ELF-1 (cell line): ENCODE measurements around the gene ZFYVE21.

Source experiments
- DNase-seq: peaks from one replicate; pipeline ENCODE4 v3.0.0-alpha.2; 2016; ENCODE audit warnings: low read depth, low spot score

The ZFYVE21 gene

DNA sequence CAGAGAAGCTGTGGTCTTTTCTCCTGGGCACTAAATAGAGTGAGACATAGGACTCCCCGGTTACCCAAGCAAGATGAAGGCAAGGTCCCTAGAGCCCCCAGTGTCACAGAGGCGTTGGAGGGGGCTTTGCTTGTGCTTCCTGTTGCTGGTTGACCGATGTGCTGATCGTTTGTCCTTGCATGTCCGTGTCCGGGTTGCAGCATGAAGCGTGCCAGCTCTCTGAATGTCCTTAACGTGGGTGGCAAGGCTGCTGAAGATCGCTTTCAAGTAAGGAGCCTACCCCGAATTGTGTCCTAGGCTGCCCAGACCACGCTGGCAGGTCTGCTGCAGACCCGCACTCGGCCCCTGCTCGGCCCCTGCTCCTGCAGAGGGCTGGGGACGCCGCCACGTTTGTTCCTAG is 23.5 kb upstream of the ZFYVE21 start:
- no peak for DNase-seq

DNA sequence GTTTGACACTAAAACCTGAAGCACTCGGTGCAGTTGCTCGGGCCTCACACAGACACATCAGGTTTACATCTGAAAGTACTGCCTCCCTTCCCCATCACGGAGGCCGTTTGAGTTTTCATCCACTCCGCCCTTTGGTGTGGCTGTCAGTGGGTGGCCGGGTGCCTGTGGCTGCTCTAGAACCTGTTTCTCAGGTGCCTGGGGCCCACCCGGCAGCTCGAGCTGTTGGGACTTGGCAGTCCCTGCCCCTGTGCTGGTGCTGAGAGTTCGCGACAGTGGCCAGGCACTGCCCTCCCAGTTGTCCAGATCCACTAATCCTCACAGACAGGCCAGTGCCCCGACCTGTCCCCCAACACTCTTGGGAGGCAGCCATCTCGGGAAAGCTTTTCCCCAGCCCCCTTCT is 22.7 kb upstream of the ZFYVE21 start:
- no peak for DNase-seq

DNA sequence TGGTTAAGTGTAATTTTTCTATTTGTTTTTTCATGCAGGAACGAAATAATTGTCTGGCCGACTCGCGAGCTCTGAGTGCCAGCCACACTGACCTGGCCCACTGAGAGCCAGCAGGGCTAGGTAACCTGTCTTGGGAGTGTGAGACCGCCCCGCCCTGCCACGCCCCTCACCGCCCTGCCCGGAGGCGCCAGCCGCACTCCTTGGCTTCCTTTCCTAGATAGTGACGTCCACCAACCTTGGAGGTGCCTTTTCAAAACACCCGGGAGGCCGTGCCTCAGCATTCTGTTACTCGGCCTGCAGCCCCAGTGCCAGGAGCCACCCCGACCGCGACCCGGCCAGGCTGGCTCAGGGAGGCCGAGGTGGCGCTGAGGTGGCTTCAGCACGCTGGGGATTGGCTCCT is 22.1 kb upstream of the ZFYVE21 start:
- DNase-seq, result no peak

DNA sequence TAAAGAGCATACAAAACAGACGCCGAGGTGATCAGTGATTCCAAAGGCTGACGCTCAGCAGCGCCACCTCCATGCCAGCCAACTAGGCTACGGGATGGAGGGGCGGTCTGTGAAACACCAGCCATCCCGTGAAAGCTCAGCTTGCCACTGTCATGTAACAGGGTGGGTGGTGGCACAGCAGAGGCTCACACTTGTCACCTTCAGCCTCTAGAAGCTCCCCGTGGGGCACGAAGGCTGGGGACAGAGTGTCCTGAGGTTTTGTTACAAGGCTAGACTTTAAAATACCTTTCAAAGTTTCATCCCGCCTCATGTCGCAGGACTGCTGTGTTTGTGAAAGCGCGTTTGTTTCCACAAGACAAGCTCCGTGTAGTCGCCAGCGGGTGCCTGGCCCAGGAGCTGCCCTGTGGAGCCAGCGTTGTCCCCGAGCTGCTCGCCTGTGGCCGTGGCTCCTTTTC is 21.0 kb upstream of the ZFYVE21 start:
- no peak for DNase-seq

DNA sequence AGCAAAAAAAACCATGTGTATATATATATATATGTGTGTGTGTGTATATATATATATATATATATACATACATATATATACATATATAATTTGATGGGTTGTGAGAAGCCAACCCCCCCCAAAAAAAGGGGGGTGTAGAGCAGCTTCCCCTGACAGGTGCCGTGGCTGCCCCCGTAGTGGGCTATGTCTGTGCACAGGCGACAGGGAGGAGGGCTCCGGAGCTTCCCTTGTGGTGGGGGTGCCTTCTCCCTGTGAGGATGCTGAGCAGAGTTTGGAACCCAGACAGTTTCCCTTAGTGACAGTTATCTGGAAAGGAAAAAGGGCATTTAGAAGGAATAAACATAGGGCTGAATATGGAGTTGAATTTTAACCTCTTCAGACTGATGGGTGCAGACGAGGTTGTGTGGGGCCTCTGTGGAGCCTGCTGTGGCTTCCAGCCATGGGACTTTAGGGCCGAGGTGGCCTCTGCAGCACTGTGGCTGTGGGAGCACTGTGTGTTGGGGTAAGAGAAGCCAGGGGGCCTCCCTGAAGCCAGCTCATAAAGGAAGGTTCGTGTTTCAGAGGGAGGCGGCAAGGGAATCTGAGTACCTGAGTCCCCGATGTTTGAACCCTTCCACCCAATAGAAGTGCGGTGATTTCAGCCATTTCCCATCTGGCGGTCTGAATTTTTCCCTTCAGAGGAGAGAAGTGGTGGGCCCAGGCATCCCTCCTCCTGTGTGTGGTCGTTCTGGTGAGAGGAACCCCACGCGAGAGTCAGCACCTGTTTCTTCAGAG is 20.1 kb upstream of the ZFYVE21 start:
- no peak for DNase-seq

DNA sequence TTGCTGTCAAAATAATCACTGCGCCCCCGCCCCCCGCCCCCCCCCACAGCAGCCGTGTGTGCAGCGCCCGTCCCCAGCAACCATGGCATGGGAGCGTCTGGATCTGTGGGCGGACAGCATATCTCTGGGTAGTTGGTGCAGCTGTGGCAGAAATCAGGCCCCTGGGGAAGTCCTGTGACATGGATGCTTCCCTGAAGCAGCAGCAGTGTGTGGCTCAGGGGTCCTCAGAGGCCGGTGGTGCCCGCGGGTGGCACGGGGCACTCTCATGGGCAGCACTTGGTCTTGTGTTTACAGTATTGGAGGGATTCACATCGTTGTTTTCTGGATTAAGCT is 19.6 kb upstream of the ZFYVE21 start:
- no peak for DNase-seq

DNA sequence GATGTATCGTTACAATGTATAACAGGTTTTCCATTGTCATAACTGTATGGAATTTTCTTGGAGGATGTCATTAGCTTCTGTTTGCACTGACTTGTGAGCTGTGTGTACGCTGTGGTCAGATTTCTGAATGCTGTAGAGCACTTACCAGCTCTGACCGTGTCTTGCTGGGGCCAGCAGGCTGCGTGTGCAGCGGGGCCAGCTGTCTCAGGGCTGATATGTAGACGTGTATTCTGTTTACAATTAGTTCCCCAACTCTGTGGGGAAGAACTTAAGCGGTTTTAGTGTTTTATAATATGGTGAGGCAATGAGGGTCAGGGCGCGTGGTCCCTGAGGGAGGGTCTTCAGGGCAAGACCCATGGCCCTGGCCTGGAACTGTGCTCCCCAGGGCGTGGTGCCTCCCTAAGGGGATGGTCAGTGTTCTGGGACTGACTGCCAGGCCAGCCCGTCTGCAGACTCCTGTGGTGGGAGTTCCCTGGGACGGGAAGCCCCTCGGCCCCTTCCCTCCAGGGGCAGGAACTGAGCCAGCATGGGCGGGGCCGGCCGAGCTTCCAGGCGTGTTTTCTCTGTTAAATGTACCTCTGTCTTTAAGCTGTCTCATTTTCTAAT is 19.0 kb upstream of the ZFYVE21 start:
- peak; percentile 35 for DNase-seq

DNA sequence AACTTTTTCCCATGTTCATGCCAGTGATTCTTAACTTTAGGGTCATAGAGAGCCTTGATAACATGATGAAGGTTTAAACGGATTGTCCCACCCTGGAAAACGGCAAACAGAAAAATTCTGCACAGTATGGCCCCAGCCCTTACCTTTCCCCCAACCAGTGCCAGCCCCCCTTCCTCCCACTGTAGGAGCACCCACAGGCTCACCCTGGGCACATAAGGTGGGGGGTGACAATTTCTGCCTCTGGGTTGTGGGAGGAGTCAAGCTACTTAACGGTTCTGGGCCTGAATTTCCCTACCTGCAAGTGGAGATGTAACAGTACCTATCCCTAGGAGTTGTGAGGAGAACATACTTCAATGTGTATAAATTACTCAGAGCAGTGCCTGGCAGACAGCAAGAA is 18.4 kb upstream of the ZFYVE21 start:
- no peak for DNase-seq

DNA sequence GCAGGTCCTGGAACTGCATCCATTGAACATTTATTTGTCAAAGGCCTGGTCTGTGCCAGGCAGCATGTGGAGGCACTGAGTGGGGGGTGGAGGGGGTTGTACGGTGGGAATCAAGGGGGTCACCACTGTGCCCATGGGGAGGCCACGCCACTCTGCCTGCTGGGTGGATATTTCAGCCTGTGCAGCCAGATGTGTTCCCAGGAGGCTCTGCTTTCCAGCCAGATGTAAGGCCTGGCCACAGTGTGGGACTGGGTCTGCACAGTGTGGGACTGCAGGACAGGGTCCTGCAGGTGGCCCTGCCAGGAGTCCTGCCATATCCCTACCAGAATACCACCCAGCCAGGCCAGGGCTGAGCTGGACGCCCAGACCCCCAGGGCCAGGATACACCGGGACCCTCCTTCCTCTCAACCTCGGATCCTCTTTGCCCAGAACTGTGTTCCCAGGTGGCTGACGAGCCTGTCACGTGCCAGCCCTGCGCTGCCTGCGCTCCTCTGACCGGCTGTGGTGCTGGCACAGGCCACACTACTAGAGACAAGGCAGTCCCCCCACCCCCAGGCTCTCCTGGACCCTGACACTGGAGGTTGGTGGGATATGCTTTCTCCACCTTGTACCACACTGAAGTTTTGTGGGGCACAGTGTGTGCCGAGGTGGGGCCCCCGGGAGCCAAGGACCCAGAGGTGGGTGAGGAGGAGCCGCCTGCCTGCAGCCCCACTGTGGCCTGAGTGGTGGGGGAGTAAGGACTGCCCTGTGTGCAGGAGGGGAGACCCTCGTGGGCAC is 17.8 kb upstream of the ZFYVE21 start:
- no peak for DNase-seq

DNA sequence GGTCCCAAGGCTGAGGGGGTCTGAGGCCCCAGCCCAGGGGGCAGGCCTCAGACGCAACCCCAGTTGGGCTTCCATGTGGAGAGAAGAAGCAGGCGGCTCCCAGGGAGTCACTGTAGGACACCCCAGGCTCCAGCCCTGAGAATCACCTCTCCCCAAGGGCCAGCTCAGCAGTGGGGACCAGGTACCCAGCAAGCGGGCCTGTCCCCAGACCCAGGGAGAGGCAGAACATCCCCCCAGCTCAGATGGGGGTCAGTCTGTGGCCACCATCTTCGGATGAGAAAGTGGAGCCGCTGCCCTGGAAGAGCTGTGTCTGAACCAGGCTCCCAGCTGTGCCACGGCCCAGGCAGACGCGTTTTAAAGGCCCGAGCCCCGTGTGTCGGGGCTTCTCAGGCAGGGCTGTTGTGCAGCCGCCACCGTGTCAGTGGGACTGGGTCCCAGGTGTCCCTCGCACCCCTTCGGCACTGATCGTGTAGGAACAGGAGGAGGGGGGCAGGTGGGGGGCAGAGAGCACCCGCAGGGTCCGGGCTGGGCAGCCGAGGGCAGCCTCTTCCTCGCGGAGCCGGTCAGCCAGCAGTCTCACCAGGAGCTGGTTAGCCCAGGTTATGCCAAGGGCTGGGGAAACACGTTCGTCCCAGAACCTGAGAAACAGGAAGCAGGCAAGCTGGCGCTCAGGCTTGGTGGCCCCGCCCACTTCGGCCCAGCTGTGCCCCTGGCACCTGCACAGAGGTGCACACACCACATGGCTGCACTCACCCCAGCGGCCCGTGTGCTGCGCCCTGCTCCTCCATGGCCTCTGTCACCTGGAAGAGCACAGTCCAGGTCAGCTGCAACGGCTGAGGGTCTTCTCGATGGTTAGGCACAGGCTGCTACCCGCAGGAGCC is 17.0 kb upstream of the ZFYVE21 start:
- DNase-seq, result no peak

DNA sequence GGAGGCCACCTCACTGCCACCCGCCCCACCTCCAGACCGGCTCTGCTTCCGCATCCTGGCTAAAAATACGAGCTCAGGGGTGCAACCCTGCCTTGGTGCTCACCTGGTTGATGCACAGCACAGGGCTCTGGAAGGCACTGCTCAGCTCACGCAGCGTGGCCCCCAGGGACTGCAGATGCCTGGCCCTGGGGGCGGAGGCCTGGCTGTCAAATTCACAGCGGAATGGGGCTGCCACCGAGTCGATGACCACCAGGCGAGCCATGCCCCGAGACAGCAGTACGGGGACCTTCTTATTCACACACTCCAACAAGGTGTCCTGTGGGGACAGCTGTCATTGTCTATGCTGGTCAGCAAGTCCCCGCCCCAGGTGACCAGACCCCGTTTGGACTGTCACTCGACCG is 16.3 kb upstream of the ZFYVE21 start:
- DNase-seq, result no peak

DNA sequence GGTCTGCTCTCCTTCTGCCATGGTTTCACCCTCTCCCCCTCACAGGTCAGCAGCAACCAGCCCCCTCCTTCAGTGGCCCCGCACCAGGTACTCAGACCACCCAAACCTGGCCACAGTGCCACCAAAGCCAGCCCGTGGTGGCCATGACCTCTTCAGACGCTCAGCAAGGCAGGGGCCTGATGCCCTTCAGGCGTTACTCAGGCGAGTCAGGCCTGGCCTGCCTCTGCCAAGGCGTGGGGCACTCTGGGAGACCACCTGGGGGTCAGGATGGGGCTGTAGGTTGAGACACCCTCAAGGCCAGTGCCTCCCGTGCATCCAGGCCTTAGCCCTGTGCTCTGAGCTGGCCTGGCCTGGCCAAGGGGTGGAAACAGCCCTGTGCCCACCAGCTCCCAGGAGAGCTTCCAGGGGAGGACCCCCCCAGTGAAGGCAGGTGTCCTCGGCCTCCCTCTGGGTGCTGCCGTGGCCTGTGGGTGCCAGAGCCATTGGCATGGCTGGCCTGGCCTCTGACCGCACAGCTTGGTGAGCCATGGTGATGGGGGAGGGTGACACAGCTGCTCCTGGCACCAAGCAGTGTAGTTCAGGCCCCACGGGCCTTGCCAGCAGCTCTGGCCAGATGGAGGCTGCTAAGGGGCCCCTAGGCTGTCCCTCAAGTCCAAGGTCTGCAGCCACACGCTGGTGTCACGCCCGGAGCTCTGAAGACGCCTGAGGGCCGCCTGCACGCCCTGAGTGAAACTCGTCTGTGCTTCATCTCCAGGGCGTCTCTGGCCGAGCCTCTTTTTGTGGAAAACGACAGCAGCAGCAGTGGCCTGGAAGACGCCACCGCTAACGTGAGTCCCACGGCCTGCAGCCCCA is 15.5 kb upstream of the ZFYVE21 start:
- no peak for DNase-seq

DNA sequence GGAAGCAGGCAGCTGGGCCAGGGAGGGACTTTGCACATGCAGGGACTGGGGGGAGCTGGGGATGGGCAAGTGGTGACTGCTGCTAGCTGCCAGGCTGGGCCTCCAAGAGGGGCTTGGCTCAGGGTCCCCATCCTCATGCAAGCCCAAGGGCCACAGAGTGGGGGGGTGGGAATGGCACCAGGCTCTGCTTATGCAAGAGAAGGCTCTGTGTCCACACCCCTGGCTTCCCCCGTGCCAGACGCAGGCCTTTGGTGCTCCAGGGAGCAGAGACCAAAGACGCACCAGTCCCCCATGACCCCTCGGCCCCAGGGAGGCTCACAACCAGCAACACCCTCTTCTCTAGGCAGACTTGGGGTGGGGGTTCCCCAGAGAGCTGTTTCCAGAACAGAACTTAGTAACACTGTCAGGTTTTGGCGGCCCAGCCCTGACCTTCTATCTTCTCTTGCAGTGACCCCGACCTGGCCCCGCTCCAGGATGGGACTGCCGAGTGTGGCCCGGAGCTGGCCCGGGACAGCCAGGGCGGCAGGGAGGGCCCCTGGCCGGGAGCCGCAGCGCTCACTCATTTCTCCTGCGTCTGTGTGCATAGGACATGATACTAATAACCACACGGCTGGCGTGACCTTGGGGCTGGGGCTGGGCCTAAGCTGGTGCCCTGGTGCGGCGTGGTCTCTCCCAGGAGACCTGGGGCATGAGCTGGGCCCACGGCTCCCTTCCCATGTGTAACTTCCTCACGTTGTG is 14.7 kb upstream of the ZFYVE21 start:
- DNase-seq, result no peak

DNA sequence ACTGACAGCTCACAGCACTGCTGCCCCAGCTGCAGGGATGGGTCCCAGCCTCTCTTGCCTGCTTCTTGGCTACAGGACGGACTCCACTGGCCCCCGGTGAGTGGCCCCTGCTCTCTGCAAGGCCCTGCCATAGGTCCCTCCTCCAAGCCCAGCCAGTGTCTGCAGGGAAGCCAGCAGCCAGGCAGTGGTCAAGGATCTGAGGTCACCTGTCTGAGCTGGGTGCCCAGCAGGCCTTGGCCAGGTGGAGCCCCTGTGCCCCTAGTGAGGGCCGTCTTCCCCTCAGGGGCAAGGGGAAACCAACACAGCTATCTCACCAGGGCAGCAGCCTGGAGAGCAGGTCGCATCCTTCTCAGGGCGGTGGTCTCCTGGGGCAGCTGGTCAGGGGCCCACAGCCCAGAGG is 13.5 kb upstream of the ZFYVE21 start:
- DNase-seq, result no peak

DNA sequence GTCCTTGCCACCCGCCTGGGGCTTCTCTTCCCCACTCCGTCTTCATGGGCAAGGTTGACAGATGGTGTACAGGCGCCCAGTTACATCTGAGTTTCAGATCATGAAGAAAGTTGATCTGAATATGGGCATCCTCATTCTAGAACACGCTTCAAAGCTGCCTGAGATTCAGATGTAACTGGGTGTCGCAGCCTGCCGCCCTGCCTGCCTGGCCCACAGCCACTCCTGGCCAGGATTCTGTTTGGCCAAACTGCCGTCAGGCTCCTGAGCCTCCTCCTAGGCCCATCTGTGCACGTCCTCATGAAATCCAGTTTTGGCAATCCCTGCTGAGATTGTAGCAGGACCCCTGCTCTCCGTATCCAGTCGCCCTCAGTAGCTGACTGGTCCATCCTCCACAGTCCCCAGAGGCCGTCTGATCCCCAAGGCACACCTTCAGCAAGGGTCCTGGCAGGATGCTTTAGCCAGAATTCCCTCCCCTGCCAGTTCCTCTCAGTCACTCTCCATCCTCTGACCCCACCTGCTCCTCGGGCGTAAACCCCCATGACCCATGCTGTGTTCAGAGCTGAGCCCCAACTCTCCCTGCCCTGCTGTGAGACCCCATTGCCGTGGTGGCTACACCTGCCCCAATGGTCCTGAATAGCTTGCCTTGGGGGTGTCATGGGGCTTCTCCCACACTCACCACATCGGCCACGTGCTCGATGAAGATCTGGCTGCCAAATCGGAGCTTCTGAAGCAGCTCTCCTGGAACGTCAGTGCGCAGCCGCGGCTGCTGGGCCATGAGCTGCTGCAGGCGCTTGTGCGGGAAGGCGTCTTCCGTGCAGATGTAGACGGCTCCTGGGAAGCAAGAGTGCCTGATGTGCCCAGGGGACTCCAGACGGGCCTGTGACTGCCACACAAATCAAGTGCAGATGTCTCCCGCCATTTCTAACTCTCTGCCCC is 12.8 kb upstream of the ZFYVE21 start:
- DNase-seq, result no peak

DNA sequence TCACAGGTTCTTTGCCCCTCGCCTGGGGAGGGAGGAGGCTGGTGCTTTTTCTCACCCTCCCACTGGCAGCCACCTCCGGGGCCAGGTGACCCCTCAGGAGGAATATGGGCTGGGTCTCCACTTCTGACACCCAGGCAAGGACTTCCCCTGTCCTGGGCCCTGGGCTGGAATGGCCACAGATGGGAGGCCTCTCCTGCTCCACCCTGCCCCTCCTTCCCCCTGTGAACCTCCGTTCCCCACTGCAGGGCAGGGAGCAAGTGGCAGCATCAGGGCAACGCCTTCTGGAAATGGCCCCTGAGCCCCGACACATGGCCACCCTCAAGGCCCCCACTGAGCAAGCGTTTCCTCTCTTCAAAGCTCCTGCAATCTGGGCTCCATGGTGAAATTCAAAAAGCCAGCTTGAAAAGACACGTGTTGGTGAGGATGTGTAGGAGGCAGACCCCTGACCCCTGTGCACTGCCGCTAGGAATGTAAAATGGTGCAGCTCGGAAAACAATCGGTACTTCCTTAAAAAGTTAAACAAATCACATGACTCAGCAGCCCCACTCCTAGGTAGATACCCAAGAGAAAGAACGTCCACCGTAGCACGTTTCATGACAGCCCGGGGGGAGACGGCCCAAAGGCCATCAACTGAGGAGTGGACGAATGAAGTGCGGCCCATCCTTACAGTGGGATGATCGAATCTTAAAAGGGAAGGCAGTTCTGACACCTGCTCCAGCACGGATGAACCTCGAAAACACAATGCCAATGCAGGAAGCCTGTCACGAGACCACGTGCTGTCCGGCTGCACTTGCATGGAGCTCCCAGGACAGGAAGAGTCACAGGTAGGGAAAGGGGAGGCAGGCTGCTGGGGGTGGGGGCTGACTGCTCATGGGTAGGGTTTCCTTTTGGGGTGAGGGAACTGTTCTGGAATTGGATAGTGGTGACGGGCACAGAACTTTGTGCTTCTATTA is 11.9 kb upstream of the ZFYVE21 start:
- no peak for DNase-seq

DNA sequence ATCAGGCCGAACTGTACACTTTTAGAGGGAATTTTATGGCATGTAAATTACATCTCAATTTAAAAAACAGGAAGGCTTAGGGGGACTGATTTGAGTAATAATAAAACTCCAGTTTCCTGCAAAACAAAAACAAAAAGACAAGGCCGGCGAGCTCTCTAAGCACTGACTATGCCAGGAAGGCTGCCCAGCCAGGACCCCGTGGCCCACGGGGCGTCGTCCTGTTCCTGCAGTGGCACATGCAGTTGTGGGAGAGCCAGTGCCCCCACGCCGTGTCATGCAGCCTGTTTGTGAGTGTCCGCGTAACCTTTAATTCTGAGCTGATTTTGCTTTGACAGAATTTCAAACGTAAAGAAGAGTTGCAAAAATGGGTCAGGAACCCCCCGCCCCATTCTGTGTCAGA is 10.9 kb upstream of the ZFYVE21 start:
- DNase-seq, result no peak

DNA sequence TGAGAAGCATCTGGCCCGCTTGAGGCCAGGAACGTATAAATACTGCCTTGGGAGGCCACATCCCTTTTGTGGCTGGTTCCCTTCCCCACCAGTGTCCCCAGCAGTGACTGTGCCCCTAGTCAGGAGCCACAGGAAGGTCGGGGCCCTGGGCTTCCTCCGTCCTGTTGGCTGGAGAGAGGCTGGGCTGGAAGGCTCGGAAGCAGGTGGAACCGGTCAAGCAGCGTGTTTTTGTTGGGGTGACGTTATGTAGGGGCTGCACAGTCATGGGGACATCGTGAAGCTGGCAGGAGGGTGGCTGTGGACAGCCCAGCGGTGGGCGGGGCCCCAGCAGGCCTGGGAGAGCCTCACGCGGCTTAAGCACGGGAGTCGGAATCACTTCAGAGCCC is 10.5 kb upstream of the ZFYVE21 start:
- DNase-seq, result no peak
